ENCODE data around the gene GBE1. TPM values are rescaled to one million over a fixed set of nuclear protein-coding genes. Genes with fewer than 3 reads are reported as not detected.

The GBE1 gene
- total RNA-seq, 1 donor from 2014 or later, result 29.2 TPM

DNA sequence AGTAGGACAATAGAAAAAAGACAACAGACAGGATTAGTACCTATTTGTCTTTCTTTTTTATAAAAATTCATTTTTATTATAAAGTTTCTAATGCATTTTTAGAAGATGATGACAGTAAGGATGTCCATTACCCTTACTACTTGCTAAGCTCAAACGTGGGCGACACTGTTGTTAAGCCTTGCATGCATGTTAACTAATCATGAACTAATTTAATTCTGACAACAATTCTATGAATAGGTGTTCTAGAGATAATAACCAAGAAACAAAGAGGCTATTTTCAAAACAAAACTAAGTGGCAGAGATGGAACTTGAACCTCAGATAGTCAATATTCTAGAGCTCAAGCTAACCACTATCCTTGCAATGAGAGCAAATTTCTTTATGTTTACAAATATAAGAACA, 247.9 kb downstream of the GBE1 start:
- ATAC-seq, result no peak
- no peak overlapping the region for H3K27ac ChIP-seq
- no peaks in the 10 kb centered on the region for H3K27me3 ChIP-seq
- TF ChIP-seq, protein P1, sequence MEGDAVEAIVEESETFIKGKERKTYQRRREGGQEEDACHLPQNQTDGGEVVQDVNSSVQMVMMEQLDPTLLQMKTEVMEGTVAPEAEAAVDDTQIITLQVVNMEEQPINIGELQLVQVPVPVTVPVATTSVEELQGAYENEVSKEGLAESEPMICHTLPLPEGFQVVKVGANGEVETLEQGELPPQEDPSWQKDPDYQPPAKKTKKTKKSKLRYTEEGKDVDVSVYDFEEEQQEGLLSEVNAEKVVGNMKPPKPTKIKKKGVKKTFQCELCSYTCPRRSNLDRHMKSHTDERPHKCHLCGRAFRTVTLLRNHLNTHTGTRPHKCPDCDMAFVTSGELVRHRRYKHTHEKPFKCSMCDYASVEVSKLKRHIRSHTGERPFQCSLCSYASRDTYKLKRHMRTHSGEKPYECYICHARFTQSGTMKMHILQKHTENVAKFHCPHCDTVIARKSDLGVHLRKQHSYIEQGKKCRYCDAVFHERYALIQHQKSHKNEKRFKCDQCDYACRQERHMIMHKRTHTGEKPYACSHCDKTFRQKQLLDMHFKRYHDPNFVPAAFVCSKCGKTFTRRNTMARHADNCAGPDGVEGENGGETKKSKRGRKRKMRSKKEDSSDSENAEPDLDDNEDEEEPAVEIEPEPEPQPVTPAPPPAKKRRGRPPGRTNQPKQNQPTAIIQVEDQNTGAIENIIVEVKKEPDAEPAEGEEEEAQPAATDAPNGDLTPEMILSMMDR (IDR thresholded peaks at IDR 0.05), result no peak
- no peaks in the 10 kb centered on the region for H3K9me3 ChIP-seq
- H3K4me1 ChIP-seq, result no peaks in the 10 kb centered on the region
- no peak for DNase-seq
- H3K36me3 ChIP-seq, result no peaks in the 10 kb centered on the region
- intact Hi-C loops (cut with DNase I), result no loop called here
- no peak overlapping the region for H3K4me3 ChIP-seq

DNA sequence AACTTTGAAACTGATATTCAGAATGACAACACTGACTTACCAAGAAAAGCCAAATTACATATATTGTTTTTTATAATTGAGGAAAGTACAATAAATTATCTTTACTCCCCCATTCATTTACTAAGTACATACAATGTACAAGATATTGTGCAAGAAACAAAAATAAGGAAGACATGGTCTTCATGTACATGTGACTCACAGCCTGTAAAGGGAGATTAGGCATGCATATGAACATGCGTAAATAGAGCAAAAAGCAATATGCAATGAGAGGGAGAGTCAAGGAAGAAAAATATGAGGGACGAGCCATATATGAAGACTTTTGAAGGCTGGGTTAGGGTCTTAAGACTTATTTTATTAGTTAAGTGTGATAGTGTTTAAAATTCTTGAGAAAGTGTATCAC, 258.4 kb downstream of the GBE1 start:
- Histone ChIP-seq H3K36me3 (no peaks in the 10 kb centered on the region), H3K4me1 (no peaks in the 10 kb centered on the region), H3K4me3 (no peak overlapping the region), H3K27ac (no peak overlapping the region), H3K9me3 (no peaks in the 10 kb centered on the region), H3K27me3 (no peaks in the 10 kb centered on the region)
- intact Hi-C loops (cut with DNase I), result no loop called here
- DNase-seq (no peak), ATAC-seq (no peak)
- TF ChIP-seq, protein P1 (IDR thresholded peaks at IDR 0.05), result no peak

DNA sequence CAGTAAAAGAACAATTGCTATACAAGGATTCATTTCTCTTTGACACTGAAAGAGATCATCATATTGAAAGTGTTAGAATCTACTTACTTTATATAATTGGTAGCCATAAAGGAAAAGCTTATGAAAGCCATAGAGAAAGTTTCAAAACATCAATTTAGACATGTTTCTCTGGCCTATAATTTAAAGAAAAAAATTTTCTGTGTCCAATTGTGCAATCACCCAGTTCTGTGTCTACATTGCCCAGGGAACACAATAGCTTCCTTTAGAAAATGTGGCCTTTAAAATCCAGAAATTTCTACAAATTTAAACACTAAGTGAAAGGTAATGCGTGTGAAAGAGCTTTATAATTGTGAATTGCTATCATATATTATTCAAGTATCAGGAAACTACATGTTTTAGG, 259.2 kb downstream of the GBE1 start:
- Histone ChIP-seq H3K27me3 (no peaks in the 10 kb centered on the region), H3K4me1 (no peaks in the 10 kb centered on the region), H3K36me3 (no peaks in the 10 kb centered on the region), H3K27ac (no peak overlapping the region), H3K9me3 (no peaks in the 10 kb centered on the region), H3K4me3 (no peak overlapping the region)
- intact Hi-C loops (cut with DNase I), result no loop called here
- DNase-seq, result no peak
- no peak for ATAC-seq
- TF ChIP-seq, protein P1 (IDR thresholded peaks at IDR 0.05), result no peak

DNA sequence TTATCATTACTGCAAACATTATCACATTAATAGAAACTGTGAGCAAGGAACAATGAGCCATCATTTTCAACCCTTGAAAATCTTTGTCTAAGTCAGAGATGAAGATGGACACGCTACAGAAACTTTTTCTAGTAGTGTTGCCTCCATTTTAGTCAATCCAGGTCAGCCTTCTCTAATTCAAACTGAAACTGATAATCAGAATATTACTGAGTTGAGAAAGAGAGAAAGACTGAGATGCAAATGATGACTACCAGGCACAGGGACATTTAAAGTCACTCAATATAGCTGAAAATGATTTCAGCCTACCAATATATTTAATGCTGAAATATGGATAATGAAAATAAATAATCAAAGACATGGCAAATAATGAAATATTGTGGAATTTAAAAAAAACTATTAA, 261.4 kb downstream of the GBE1 start:
- Histone ChIP-seq H3K4me1 (no peaks in the 10 kb centered on the region), H3K27me3 (no peaks in the 10 kb centered on the region), H3K36me3 (no peaks in the 10 kb centered on the region), H3K4me3 (no peak overlapping the region), H3K9me3 (no peaks in the 10 kb centered on the region), H3K27ac (no peak overlapping the region)
- no peak for DNase-seq
- no peak for ATAC-seq
- intact Hi-C loops (cut with DNase I), result no loop called here
- TF ChIP-seq, protein P1 (IDR thresholded peaks at IDR 0.05), result no peak

DNA sequence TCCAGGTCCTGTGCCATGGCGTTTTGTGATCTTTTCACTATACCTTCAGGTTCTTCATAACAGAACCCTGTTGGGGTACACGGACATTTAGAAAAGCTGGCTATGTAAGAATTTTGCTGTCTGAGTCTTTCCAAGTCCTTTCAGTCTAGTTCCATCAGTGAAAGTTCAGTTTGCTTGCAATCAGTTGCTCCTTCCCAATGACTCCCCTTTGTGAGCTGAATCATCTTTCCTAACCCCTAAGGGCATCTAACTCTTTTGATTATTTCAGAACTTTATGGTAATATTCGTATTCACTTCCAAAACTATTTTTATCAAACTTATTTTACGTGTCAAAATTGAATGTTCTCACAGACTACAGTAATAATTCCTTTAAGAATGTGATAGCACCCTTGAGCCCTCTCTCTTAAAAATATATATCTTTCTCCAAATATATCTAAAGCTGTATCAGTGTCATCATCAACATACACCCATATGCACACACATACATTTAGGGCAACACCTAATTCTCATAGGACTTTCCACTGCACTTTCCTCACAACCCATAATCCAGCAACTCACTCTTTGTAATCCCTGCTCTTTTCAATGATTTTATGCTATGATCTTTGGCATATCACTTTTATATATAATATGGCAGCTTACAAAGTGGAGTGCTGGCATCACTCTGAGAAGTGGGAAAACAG, 263.7 kb downstream of the GBE1 start:
- H3K36me3 ChIP-seq, result no peaks in the 10 kb centered on the region
- ATAC-seq (no peak), DNase-seq (no peak)
- intact Hi-C loops (cut with DNase I), result no loop called here
- TF ChIP-seq, protein P1 (IDR thresholded peaks at IDR 0.05), result no peak
- no peak overlapping the region for H3K4me3 ChIP-seq
- no peak overlapping the region for H3K27ac ChIP-seq
- no peaks in the 10 kb centered on the region for H3K4me1 ChIP-seq
- H3K27me3 ChIP-seq, result no peaks in the 10 kb centered on the region
- H3K9me3 ChIP-seq, result no peaks in the 10 kb centered on the region
